ENCODE data around the gene ARPC5.

- TF ChIP-seq CTCF (IDR thresholded peaks at IDR 0.05; ENCODE audit: control extremely low read depth in 1 of 3, insufficient read depth in 1 of 3, low read depth in 1 of 3, low read length in 3 of 3) (peak in 1 of 3 experiments; percentile 62; a peak in 2 of 4 replicates), POLR2AphosphoS5 (IDR thresholded peaks at IDR 0.05; ENCODE audit: low read depth, low read length) (no peak), POLR2A (IDR thresholded peaks at IDR 0.05; ENCODE audit: control extremely low read depth in 1 of 2, low read depth in 2 of 2, low read length in 2 of 2) (no peak), ZNF274 (IDR thresholded peaks at IDR 0.05; ENCODE audit: borderline replicate concordance, extremely low read depth, low read length) (no peak)
These were observed 55.3 kb downstream of the ARPC5 start for GRCh38 chr1:183580281-183580682.
